Measurements from ENCODE around the gene PANK3.
"Not testable (repeated sequence)": the region's sequence is repeated elsewhere in the genome, so short reads cannot be mapped to it uniquely, and the experiment has no call there.

The PANK3 gene

GRCh38 chr5:168578538-168579487 is at the start of gene PANK3:
Gene PANK3, minus strand, starts transcription at chr5:168579368. Its CDS starts 85 bp downstream, at chr5:168579283.
- no peak for DNase-seq (ENCODE audit: low read depth, low spot score)

GRCh38 chr5:168624850-168625364 is 45.7 kb upstream of the PANK3 start:
- no peak for DNase-seq (ENCODE audit: low read depth, low spot score)

- no peak for DNase-seq (ENCODE audit: low read depth, low spot score)
Measured at GRCh38 chr5:168620807-168621206, 41.6 kb upstream of the PANK3 start.

GRCh38 chr5:168614661-168615060 is 35.5 kb upstream of the PANK3 start:
- no peak for DNase-seq (ENCODE audit: low read depth, low spot score)

GRCh38 chr5:168613996-168614395 is 34.8 kb upstream of the PANK3 start:
- no peak for DNase-seq (ENCODE audit: low read depth, low spot score)

- no peak for DNase-seq (ENCODE audit: low read depth, low spot score)
Measured at GRCh38 chr5:168613396-168613795, 34.2 kb upstream of the PANK3 start.

- no peak for DNase-seq (ENCODE audit: low read depth, low spot score)
Measured at GRCh38 chr5:168612996-168613395, 33.8 kb upstream of the PANK3 start.

- DNase-seq (ENCODE audit: low read depth, low spot score) = peak; percentile 41
Measured at GRCh38 chr5:168612123-168612522, 33.0 kb upstream of the PANK3 start.

- DNase-seq (ENCODE audit: low read depth, low spot score) = peak; percentile 71
Measured at GRCh38 chr5:168611165-168611564, 32.0 kb upstream of the PANK3 start.

- no peak for DNase-seq (ENCODE audit: low read depth, low spot score)
Measured at GRCh38 chr5:168609806-168610482, 30.8 kb upstream of the PANK3 start.

GRCh38 chr5:168608821-168609220 is 29.7 kb upstream of the PANK3 start:
- no peak for DNase-seq (ENCODE audit: low read depth, low spot score)

- DNase-seq (ENCODE audit: low read depth, low spot score) = no peak
Measured at GRCh38 chr5:168608386-168608785, 29.2 kb upstream of the PANK3 start.

GRCh38 chr5:168607946-168608345 is 28.8 kb upstream of the PANK3 start:
- DNase-seq (ENCODE audit: low read depth, low spot score) = no peak

- DNase-seq (ENCODE audit: low read depth, low spot score) = no peak
Measured at GRCh38 chr5:168606562-168606961, 27.4 kb upstream of the PANK3 start.

GRCh38 chr5:168604436-168604835 is 25.3 kb upstream of the PANK3 start:
- DNase-seq (ENCODE audit: low read depth, low spot score) = no peak

- peak; percentile 40 for DNase-seq (ENCODE audit: low read depth, low spot score)
Measured at GRCh38 chr5:168603746-168604145, 24.6 kb upstream of the PANK3 start.

- no peak for DNase-seq (ENCODE audit: low read depth, low spot score)
Measured at GRCh38 chr5:168602517-168602916, 23.3 kb upstream of the PANK3 start.

- DNase-seq (ENCODE audit: low read depth, low spot score) = no peak
Measured at GRCh38 chr5:168601972-168602371, 22.8 kb upstream of the PANK3 start.

- no peak for DNase-seq (ENCODE audit: low read depth, low spot score)
Measured at GRCh38 chr5:168600409-168600808, 21.2 kb upstream of the PANK3 start.

GRCh38 chr5:168599826-168600225 is 20.7 kb upstream of the PANK3 start:
- DNase-seq (ENCODE audit: low read depth, low spot score) = no peak

- DNase-seq (ENCODE audit: low read depth, low spot score) = no peak
Measured at GRCh38 chr5:168598639-168599038, 19.5 kb upstream of the PANK3 start.

GRCh38 chr5:168596927-168597326 is 17.8 kb upstream of the PANK3 start:
- no peak for DNase-seq (ENCODE audit: low read depth, low spot score)

- DNase-seq (ENCODE audit: low read depth, low spot score) = not testable (repeated sequence)
Measured at GRCh38 chr5:168596122-168596521, 17.0 kb upstream of the PANK3 start.
